A549 (cell line): ENCODE measurements around the gene RXRA.

ENCODE experiments used
- BHLHE40 ChIP-seq: IDR thresholded peaks from 2 replicates; pipeline ENCODE4 v1.6.1; 2012; ENCODE audit warnings: low read depth, low read length, inconsistent platforms
- CHD2 ChIP-seq: fragments of 150-350 bp; IDR thresholded peaks from 2 replicates; pipeline ENCODE4 v1.6.1; 2014; ENCODE audit warnings: low read length; ENCODE audit not compliant: partially characterized antibody
- CTCF ChIP-seq: fragments of >200 bp; sonication (Bioruptor Twin); formaldehyde crosslinking; IDR thresholded peaks from 3 replicates; pipeline ENCODE4 v1.5.1; 2016
- EP300 ChIP-seq, 2 experiments: fragments of >200 bp; sonication (Bioruptor Twin); formaldehyde crosslinking; IDR thresholded peaks; 2 replicates in 1 of 2; 3 replicates in 1 of 2; pipeline ENCODE4 v1.6.1; 2016 to 2017
- FOXS1 ChIP-seq: fragments of 250-450 bp; sonication (Bioruptor Pico); IDR thresholded peaks from 2 replicates; pipeline ENCODE4 v1.5.0; 2020; ENCODE audit warnings: mild to moderate bottlenecking, moderate library complexity
- HMGXB4 ChIP-seq: fragments of 250-450 bp; sonication (Bioruptor Pico); IDR thresholded peaks from 2 replicates; pipeline ENCODE4 v1.5.0; 2021; ENCODE audit warnings: mild to moderate bottlenecking, moderate library complexity, borderline replicate concordance
- MAX ChIP-seq: IDR thresholded peaks from 2 replicates; pipeline ENCODE4 v1.6.1; 2012
- POLR2A ChIP-seq: IDR thresholded peaks from 2 replicates; pipeline ENCODE4 v1.6.1; 2012; ENCODE audit warnings: mild to moderate bottlenecking, low read length
- RAD21 ChIP-seq, 2 experiments: fragments of >200 bp in 1 of 2; sonication (Bioruptor Twin) in 1 of 2; formaldehyde crosslinking in 1 of 2; IDR thresholded peaks in 1 of 2; conservative IDR thresholded peaks in 1 of 2; 2 replicates in 1 of 2; 3 replicates in 1 of 2; pipeline ENCODE4 v1.6.1; 2012 to 2018; ENCODE audit warnings: inconsistent platforms in 1 of 2
- SMC3 ChIP-seq: fragments of >200 bp; sonication (Bioruptor Twin); formaldehyde crosslinking; IDR thresholded peaks from 3 replicates; pipeline ENCODE4 v1.6.1; 2018; ENCODE audit warnings: inconsistent platforms
- USF2 ChIP-seq: fragments of 450-650 bp; IDR thresholded peaks from 2 replicates; pipeline ENCODE4 v1.6.1; 2014; ENCODE audit warnings: antibody characterized with exemption
- ZFP36 ChIP-seq: fragments of 450-650 bp; IDR thresholded peaks from 2 replicates; pipeline ENCODE4 v1.6.1; 2014; ENCODE audit warnings: borderline replicate concordance; ENCODE audit not compliant: partially characterized antibody

GRCh38 chr9:134455021-134455471, 128.8 kb downstream of the RXRA start:
- no peak for TF ChIP-seq SMC3
- TF ChIP-seq CTCF = no peak
- no peak for TF ChIP-seq HMGXB4 (CRISPR knock-in tag)
- TF ChIP-seq RAD21 (conservative IDR thresholded peaks at IDR 0.05 in 1 of 2, IDR thresholded peaks at IDR 0.05 in 1 of 2) = no peak
- TF ChIP-seq ZFP36 = no peak
- no peak for TF ChIP-seq POLR2A
- no peak for TF ChIP-seq MAX
- TF ChIP-seq FOXS1 (CRISPR knock-in tag) = no peak
- no peak for TF ChIP-seq CHD2
- TF ChIP-seq EP300 (IDR thresholded peaks at IDR 0.05) = no peak
- no peak for TF ChIP-seq USF2
- no peak for TF ChIP-seq BHLHE40
